Right ventricle myocardium superior (tissue), 1 donor: Measurements from ENCODE around the gene GABRG3. TPM values are rescaled to one million over a fixed set of nuclear protein-coding genes. Genes with fewer than 3 reads are reported as not detected.

Experiments
- ATAC-seq: fragments of 200-7000 bp; cut with Tn5 transposase; one replicate; pipeline ENCODE4 v1.9.1; 2020; ENCODE audit warnings: mild to moderate bottlenecking; ENCODE audit not compliant: poor library complexity
- DNase-seq: peaks from one replicate; pipeline ENCODE4 v3.0.0-alpha.2; 2020
- intact Hi-C: fragments of 100-400 bp; cut with DNase I; formaldehyde crosslinking; loops from one replicate; pipeline ENCODE4 v1.11.2; 2022
- total RNA-seq: library from RNA; stranded (reverse); fragmentation: NEBNext Ultra II Directional; extraction: Animal tissue kit (Norgen Biotek cat#: 25700); gene quantifications from one replicate; pipeline ENCODE4 v1.2.1, GENCODE V29; 2021
- donor health status: DM: no; HTN: yes; CAD: no; lungs with severe emphysema.

The GABRG3 gene
- total RNA-seq, 1 donor from 2014 or later, result not detected

DNA sequence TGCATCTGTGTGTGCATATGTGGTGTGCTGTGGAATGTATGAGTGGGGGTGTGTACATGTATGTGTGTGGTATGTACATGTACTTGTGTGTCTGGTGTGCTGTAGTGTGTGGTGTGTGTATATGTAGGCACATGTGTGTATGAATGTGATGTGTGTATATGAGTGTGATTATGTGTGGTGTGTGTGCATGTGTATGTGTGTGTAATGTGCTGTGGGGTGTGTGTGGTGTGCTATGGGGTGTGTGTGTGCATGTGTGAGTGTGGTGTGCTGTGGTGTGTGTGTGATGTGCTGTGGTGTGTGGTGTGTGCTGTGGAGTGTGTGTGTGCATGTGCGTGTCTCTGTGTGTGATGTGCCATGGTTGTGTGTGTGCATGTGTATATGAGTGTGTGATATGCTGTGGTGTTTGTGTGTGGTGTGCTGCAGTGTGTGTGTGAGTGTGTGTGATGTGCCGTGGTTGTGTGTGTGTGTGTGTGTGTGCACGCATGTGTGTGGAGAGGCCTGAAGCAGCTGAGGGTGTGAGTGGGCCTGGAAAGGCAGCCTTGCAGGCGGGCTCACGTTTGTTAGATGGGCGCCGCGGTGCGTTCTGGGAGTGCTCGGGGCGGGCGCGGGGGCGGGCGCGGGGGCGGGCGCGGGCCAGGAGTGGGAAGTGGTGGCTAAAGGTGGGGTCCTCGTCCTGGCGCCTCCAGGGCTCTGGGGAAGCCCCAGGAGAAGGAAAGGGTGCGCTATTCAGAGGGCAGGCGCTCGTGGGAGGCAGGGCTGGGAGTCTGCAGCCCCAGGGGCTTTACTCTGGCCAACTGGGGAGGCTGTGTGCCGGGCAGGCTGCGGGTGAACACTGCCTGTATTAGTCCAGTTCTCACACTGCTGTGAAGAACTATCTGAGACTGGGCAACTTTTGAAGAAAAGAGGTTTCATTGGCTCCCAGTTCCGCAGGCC, 116.9 kb downstream of the GABRG3 start:
- intact Hi-C loops, result no loop called here
- ATAC-seq (no peak), DNase-seq (no peak)

DNA sequence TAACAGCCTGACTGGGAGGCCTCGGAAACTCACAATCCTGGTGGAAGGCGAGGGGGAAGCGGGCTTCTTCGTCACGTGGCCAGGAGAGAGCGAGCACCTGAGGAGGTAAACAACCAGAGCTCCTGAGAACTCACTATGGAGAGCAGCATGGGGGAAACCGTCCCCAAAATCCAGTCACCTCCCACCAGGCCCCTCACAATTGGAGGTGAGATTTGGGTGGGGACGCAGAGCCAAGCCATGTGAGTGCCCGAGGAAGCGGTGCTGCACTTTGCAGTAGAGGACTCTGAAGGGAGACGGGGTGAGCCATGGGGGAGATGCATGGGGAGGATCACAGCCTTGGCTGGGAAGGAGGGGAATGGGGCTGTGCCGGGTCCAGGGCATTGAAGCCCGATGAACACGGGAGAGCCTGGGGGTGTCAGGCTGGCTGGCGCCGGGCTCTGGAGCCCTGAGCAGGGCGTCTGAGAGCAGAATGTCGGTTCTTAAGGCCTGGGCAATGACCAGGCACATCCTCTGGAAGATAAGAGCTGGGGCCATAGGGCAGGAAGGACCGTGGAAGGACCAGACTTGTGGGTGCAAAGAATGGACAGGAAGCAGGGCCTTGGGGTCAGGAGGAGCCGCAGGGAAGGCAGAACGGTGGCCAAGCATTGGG, 117.7 kb downstream of the GABRG3 start:
- ATAC-seq (no peak), DNase-seq (no peak)
- intact Hi-C loops, result no loop called here

GRCh38 chr15:27089233-27089586, 118.2 kb downstream of the GABRG3 start:
- DNase-seq (no peak), ATAC-seq (no peak)
- intact Hi-C loops, result no loop called here

DNA sequence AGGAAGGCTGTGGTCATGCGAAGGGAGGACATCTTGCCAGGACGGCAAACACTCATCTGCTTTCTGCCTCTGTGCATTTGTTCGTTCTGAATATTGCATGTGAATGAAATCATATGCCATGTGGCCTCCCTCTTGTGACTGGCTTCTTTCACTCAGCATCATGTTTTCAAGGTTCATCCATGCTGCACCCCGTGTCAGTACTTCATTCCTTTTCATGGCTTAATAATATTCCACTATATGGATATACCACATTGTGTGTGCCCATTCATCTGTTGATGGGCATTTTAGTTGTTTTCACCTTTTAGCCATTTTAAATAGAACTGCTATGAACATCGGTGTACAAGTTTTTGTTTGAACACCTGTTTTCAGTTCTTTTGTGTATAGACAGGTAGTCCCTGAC, 118.7 kb downstream of the GABRG3 start:
- DNase-seq (no peak), ATAC-seq (no peak)
- intact Hi-C loops, result no loop called here

DNA sequence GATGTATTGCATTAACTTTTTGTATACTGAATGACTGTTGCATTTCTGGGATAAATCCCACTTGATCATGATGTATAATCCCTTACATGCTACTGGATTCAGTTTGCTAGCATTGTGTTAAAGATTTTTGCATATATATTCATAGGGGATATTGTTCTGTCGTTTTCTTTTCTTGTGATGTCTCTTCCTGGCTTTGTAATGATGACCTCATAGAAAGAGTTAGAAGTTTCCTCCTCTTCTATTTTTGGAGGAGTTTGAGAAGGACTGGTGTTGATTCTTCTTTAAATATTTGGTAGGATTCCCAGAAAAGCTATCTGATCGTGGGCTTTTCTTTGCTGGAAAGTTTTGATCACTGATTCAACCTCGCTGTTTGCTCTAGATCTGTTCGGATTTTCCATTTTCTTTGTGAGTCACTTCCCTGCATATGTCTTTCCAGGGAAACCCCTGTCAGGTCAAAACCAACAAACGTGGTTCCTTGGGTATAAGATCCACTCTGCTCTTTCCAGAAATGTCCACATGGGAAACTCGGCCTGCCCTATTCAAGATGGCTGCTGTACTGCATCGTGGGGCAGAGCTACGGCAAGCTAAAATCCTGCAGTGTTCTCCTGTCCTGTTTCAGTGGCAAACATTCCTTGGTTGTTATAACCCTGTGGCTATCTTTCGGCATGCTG, 120.4 kb downstream of the GABRG3 start:
- no peak for DNase-seq
- intact Hi-C loops, result no loop called here
- ATAC-seq, result no peak

DNA sequence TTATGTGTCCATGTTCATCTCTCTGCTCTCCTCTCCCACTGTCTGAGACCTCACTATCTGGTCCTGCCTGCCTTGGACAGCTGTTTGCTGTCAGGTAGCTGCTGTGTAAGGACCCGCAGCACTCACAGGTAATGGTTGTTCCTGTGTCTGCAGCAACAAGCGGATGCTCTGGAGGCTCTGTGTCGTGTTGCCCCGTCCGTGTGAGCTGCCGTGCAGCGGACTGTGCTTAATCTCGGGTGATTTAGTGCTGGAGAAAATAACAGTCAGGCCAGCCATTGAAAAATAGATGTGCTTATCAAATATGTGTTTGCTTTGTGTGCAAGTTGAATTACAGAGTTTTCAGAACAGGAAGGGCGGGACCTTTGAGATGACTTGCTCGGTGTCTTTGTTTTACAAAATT, 121.4 kb downstream of the GABRG3 start:
- no peak for DNase-seq
- intact Hi-C loops, result no loop called here
- no peak for ATAC-seq

GRCh38 chr15:27094235-27094634, 123.3 kb downstream of the GABRG3 start:
- DNase-seq (no peak), ATAC-seq (no peak)
- intact Hi-C loops, result no loop called here

DNA sequence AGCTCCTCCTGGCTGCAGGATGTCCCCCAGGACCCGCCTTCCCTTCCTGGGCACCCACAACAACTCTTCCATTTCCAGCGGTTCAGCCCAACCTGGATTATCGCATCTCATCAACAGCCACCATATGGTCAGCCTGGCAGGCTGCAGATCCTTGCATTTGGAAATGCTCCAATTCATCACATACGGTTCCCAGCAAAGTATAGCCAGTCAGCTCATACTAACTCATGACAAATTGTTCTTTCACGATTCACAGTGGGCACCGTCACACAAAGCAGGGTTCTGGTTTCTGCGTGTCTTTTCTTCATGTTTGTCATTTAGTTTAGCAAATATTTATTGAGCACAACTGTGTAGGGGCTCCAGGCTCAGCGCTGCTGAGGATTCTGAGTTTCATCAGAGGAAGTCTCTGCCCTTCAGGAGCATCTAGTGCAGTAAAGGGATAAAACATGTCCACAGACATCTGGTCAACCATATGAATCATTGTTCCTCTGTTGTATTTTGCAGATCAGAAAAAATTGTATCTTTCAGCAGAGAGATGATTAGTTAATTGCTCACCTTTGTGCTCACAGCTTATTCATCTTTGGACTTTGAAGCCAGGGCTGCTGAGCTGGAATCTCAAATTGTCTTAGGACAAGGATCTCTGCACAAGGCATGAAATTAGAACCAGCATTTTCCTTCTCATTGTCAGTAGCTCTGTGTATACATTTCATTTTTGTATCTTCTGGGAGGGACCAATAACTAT, 125.1 kb downstream of the GABRG3 start:
- intact Hi-C loops, result no loop called here
- DNase-seq (no peak), ATAC-seq (no peak)

GRCh38 chr15:27097506-27097905, 126.5 kb downstream of the GABRG3 start:
- no peak for ATAC-seq
- intact Hi-C loops, result no loop called here
- no peak for DNase-seq

DNA sequence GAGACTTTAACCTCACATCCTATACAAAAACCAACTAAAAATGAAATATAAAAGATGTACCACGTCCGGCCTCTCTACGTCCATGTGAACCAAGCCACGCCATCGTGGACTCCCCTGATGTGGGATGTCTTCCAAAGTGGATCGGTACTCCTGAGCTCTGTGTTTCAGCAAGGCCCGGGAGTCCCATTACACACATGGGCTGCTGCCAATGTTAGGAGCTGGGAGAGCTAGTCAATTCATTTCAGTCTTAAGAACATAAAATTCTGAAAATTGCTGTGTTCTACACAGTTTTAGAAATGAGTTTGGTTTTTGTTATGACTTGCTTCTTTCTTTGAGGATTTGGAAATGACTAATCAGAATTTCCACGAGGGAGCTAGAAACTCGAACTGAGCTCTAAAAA, 131.0 kb downstream of the GABRG3 start:
- DNase-seq (no peak), ATAC-seq (no peak)
- intact Hi-C loops, result no loop called here

DNA sequence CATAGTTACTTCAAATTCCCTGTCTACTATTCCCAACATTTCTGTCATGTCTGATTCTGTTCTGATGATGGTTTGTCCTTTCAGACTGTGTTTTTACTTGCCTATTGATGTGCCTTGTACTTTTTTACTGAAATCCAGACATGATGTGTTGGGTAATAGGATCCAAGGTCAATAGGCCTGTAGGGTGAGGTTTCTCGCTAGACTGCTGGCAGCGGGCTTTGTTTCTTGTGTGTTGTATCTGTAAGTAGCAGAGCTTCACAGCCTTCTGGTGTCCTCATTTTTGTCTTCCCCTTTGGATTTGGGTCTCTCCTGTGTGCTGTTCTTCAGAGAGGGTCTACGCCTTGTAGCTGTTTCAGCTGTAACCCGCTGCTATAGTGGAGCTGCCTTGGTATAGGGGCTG, 140.3 kb downstream of the GABRG3 start:
- intact Hi-C loops, result no loop called here
- DNase-seq (no peak), ATAC-seq (no peak)

DNA sequence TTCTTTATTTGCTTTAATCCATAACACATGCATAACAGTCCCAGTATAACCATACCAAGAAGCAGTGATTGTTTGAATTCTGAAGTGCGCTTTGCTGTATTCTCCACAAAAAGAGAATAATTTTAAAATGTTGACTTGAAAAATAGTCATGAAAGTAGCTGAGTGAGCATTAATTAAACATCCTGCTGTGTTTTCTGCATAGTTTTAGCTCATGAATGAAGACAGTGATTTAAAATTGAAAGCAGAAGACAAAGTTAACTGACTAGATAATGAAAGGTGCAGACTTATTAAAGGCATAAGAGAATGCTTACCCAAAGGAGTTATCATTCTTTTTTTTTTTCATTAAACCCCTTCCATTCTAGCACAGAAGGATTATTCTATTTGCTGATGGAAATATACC, 143.5 kb downstream of the GABRG3 start:
- intact Hi-C loops, result no loop called here
- no peak for ATAC-seq
- DNase-seq, result no peak

DNA sequence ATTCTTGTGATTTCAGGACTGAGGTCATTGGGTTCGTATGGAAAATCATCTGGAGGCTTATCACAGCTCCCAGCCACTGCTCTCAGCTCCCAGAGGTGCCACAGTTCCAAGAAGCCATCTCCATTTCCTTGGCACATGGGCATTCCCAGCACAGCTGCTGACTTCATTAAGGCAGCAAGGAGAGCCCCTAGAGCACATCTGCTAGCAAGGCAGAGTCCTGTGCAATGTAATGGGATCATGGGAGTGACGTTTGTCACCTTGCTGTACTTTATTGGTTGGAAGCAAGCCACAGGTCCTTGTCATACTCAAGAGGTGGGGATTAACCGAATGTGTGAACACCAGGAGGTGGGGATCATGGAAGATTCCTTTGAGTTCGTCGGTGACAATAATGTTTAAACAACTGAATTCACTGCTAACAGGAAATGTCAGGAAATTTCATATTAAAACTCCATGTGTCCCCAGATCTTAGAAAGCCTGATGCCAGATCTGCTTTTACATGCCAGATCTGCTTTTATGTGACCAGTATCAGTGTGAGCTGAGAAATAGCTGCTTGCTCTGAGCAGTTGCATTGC, 148.8 kb downstream of the GABRG3 start:
- intact Hi-C loops, result no loop called here
- DNase-seq (no peak), ATAC-seq (no peak)

DNA sequence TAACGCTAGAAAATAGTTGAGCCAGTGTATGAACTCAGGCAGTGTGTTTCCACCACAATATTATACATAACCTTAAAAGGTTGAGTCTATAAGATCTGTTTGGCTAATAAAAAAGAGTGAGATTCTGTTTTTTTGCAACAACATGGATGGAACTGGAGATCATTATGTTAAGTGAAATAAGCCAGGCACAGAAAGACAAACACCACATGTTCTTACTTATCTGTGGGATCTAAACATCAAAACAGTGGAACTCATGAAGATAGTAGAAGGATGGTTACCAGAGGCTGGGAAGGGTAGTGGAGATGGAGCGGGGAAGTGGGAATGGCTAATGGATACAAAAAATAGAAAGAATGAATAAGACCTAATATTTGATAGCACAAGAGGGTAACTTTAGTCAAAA, 150.7 kb downstream of the GABRG3 start:
- no peak for DNase-seq
- no peak for ATAC-seq
- intact Hi-C loops, result no loop called here

- intact Hi-C loops, result no loop called here
Observed at GRCh38 chr15:27123291-27123690, 152.3 kb downstream of the GABRG3 start.

DNA sequence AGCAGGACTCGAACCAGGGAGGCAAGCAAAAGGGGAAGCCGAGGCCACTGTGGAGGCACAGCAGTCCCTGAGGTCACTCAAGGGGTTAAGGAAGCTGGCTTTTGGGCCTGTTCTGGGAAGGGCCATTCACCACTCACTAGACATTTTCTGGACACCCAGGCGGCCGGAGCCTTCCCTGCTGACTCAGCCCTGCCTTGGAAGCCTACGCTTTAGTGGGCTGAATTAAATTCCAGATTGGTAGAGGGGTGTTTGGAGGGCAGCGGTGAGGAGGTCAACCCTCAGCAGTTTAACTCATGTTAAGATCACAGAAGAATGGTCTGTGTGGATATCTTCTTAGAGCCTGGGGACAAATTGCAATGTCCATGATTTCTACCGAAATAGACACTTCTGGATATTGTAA, 152.8 kb downstream of the GABRG3 start:
- ATAC-seq, result no peak
- no peak for DNase-seq
- intact Hi-C loops, result no loop called here

More at GRCh38 chr15:27123291-27123690, 152.3 kb downstream of the GABRG3 start:
- DNase-seq (no peak), ATAC-seq (no peak)

GRCh38 chr15:27124287-27124871, 153.4 kb downstream of the GABRG3 start:
- ATAC-seq, result no peak
- DNase-seq, result no peak
- intact Hi-C loops, result no loop called here

DNA sequence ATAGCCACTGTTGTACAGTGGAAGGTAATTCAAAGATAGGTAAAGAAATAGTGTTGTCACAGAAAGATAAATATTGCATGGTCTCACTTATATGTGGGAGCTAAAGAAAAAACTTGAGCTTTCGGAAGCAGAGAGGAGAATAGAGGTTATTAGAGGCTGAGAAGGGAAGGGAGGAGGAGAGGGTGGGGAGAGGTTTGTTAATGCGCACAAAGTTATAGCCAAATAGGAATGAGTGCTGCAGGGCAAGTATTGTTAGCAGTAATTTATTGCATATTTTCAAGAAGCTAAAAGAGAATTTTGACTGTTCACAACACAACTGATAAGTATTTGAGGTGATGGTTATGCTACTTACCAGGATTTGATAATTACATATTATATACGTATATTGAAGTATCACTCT, 154.2 kb downstream of the GABRG3 start:
- no peak for DNase-seq
- intact Hi-C loops, result no loop called here
- ATAC-seq, result no peak

DNA sequence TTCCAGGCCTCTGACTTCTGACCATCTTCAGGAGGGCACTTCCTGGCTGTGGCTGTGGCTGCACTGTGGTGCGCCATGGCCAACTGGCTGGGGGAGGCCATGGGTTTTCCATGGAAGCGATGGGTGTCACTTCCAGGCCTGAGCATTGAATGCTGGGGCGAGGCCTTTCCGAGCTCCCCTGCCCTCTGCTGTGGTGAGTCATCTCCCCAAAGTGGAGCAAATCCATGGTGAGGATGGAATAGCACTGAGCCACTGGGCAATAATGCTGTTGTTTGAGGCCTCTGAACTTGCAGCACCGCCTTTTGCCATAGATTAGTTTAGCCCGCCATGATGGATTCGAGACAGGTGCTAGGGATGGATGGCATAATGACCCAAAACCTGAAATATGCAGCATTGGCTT, 155.5 kb downstream of the GABRG3 start:
- DNase-seq (no peak), ATAC-seq (no peak)
- intact Hi-C loops, result no loop called here
